NCI-H446 (cell line): ENCODE measurements around the gene CLASP2.
"Not testable (repeated sequence)": the region's sequence is repeated elsewhere in the genome, so short reads cannot be mapped to it uniquely, and the experiment has no call there.

Experiments used
- DNase-seq, 2 experiments: peaks; one replicate each; lab custom pipeline; 2025; lab: John Stamatoyannopoulos, UW

The CLASP2 gene

DNA sequence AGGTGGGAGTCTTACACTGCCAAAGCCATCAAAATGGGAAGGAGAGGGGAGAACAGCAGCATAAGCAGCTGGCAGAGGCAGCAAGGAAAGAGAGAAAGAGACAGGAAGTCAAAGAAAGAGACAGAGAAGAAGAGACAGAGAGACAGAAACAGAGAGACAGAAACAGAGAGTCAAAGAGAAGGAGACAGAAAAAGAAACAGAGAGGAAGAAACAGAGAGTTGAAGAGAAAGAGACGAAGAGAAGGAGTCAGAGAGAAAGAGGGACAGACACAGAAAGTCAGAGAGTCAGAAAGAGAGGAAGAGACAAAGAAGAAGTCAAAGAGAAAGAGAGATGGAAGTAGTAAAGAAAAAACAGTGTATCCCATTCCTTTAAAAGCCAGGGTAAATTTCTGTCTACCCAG is 266.1 kb downstream of the CLASP2 start:
- DNase-seq, result not testable (repeated sequence)

DNA sequence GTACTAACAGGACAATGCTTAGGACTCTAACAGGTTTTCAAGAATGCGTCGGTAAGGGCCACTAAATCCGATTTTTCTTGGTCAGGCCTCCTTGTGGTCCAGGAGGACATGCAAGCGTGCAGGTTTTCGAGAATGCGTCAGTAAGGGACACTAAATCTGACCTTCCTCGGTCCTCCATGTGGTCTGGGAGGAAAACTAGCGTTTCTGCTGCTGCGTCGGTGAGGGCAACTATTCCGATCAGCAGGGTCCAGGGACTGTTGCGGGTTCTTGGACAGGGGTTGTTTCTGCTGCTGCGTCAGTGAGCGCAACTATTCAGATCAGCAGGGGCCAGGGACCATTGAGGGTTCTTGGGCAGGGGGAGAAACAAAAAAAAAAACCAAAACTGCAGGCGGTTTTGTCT is 270.1 kb downstream of the CLASP2 start:
- DNase-seq, result no peak

DNA sequence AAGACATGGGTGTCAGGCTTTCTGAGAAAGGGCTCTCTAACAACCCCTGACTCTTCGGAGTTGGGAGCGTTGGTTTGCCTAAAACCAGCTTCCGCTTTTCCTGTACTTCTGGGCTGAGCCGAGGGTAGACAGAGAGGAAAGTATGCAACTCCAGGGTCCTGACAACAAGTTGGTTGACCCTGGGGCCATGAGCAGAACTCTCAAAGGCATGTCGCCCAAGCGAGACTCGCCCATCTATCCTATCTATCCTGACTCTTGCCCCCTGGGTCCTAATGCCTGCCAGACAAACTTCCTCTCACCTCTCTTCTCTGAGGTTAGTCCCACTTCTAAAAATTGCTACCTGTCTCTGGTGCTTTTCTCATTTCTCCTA is 270.8 kb downstream of the CLASP2 start:
- not testable (repeated sequence) for DNase-seq
